ENCODE data around the gene PPFIBP1. TPM values are rescaled to one million over a fixed set of nuclear protein-coding genes. Genes with fewer than 3 reads are reported as not detected.

PPFIBP1 gene
- total and polyA plus RNA-seq, 2 of the 8 experiments (the other 6 are each of a cell fraction or from before 2014, with no cell fraction given) = 7.7 to 31.3 TPM

GRCh38 chr12:27711967-27712366 is 188.0 kb downstream of the PPFIBP1 start:
- H4K91ac ChIP-seq (replicated peaks; ENCODE audit: insufficient read length, low read length) = no peak overlapping the region
- no peak overlapping the region for H3K56ac ChIP-seq (replicated peaks; ENCODE audit: insufficient read length, low read depth, low read length)
- no peak overlapping the region for H2BK20ac ChIP-seq (ENCODE audit: low read length)
- no peak for DNase-seq (ENCODE audit: low read depth in 1 of 2, low spot score in 2 of 2)
- H2AFZ ChIP-seq (ENCODE audit: low read length) = no peak overlapping the region
- H3K4me3 ChIP-seq (ENCODE audit: extremely low read depth in 1 of 4, insufficient read depth in 2 of 4, low read depth in 3 of 4, low read length in 4 of 4) = peak overlapping the region in 1 of 4 experiments; percentile 85; a peak in 3 of 8 replicates
- H3K4ac ChIP-seq (replicated peaks; ENCODE audit: insufficient read length, low read depth, low read length) = no peak overlapping the region
- WGBS, 2 experiments (ENCODE audit: extremely low coverage in 1 of 2, insufficient coverage in 1 of 2, insufficient read length in 1 of 2, insufficient replicate concordance in 2 of 2, low coverage in 1 of 2, low lambda C conversion rate in 2 of 2, missing lambda C conversion rate in 1 of 2) = 92% methylated on average over 2 of the region's 2 CpGs; no CpG with 5 or more reads in 1 of the 2 experiments
- H4K8ac ChIP-seq (ENCODE audit: extremely low read depth, insufficient read depth, low read length) = no peak overlapping the region
- peaks cover 0 to 5% of the 10 kb centered on the region in 2 experiments for H4K20me1 ChIP-seq (replicated peaks in 1 of 2; ENCODE audit: control insufficient read depth in 1 of 2, insufficient read depth in 2 of 2, low read length in 2 of 2)
- no peak overlapping the region for H2AK5ac ChIP-seq (ENCODE audit: low read depth, low read length)
- ChIA-PET CTCF (ENCODE audit: partially characterized antibody) (interaction anchor here (3.8 kb wide), 1 partner anchor 8 kb away, joined by 11 read pairs; no protein-coding TSS in a partner anchor), POLR2A (ENCODE audit: partially characterized antibody) (interaction anchor here (0.6 to 1.1 kb wide), 3 partner anchors 11 to 188 kb away, joined by 3 to 4 read pairs (median 3); partner anchors contain the start of genes KLHL42, MANSC4 and PPFIBP1)
- H3K36me3 ChIP-seq (ENCODE audit: control insufficient read depth in 2 of 4, insufficient read depth in 4 of 4, low read length in 3 of 4) = peaks cover 2 to 14% (median 7%) of the 10 kb centered on the region in 4 experiments; a peak in 6 of 8 replicates
- no peak overlapping the region for H4K5ac ChIP-seq (ENCODE audit: insufficient read length, low read depth, low read length)
- no peak for FAIRE-seq
- no peak overlapping the region for H3K18ac ChIP-seq (ENCODE audit: extremely low read depth, low read length)
- no peak overlapping the region for H3K23ac ChIP-seq (ENCODE audit: insufficient read length)
- no peak overlapping the region for H3K27ac ChIP-seq (ENCODE audit: low read depth, low read length)
- H3K14ac ChIP-seq (ENCODE audit: insufficient read length) = no peak overlapping the region
- no peak overlapping the region for H2BK12ac ChIP-seq (ENCODE audit: low read depth, low read length)
- H3K79me2 ChIP-seq (ENCODE audit: control insufficient read depth in 1 of 2, insufficient read depth in 2 of 2, low read length in 2 of 2) = peaks cover 10 to 40% of the 10 kb centered on the region in 2 experiments; a peak in 3 of 4 replicates
- peak overlapping the region; percentile 80 to 82; a peak in 3 of 4 replicates for H3K4me2 ChIP-seq (ENCODE audit: insufficient read depth in 1 of 2, low read depth in 2 of 2, low read length in 2 of 2)
- no peak overlapping the region for H2BK120ac ChIP-seq (replicated peaks; ENCODE audit: low read depth, low read length)
- H3K9me3 ChIP-seq (ENCODE audit: insufficient read depth in 2 of 2, low read depth in 1 of 2, low read length in 1 of 2) = no peaks in the 10 kb centered on the region
- peaks cover 13% of the 10 kb centered on the region; the same call in 1 of the 2 replicates for H3K23me2 ChIP-seq (ENCODE audit: low read depth, low read length)
- H2BK5ac ChIP-seq (ENCODE audit: low read depth, low read length) = no peak overlapping the region
- H3K79me1 ChIP-seq (ENCODE audit: low read depth, low read length) = peaks cover 5% of the 10 kb centered on the region; the same call in 1 of the 2 replicates
- H3K9ac ChIP-seq (replicated peaks in 1 of 4; ENCODE audit: extremely low read depth in 1 of 4, low read depth in 3 of 4, low read length in 3 of 4) = no peak overlapping the region
- no peaks in the 10 kb centered on the region for H3K27me3 ChIP-seq (replicated peaks in 1 of 4; ENCODE audit: control insufficient read depth in 3 of 4, extremely low read depth in 1 of 4, insufficient read depth in 3 of 4, low read length in 3 of 4)
- no peak overlapping the region for H2BK15ac ChIP-seq (ENCODE audit: low read length)
- no peak for TF ChIP-seq SAP30 (IDR thresholded peaks at IDR 0.05; ENCODE audit: insufficient read depth, insufficient replicate concordance, low read length)
- H3K4me1 ChIP-seq (replicated peaks in 1 of 4; ENCODE audit: control insufficient read depth in 3 of 4, insufficient read depth in 4 of 4, low read length in 3 of 4) = peaks cover 0 to 3% (median 1%) of the 10 kb centered on the region in 4 experiments; a peak in 3 of 7 replicates

Measured in H1 (cell line).